HUES64 (cell line): ENCODE data around the gene SAE1.
A peak's percentile ranks its signal among the peaks of the same experiment; 100 is the strongest.

Experiments used
- H3K27ac ChIP-seq: 2 replicates; pipeline ENCODE4 v1.7.0; 2013; ENCODE audit warnings: low read depth, low read length, inconsistent platforms
- H3K27me3 ChIP-seq: 2 replicates; pipeline ENCODE4 v1.6.1; 2013; ENCODE audit warnings: mild to moderate bottlenecking, low read length; ENCODE audit not compliant: insufficient read depth
- H3K36me3 ChIP-seq: 2 replicates; pipeline ENCODE4 v1.6.1; 2013; ENCODE audit warnings: mild to moderate bottlenecking, low read length; ENCODE audit not compliant: insufficient read depth
- H3K4me1 ChIP-seq: 2 replicates; pipeline ENCODE4 v1.6.1; 2013; ENCODE audit warnings: mild to moderate bottlenecking, low read length, moderate library complexity; ENCODE audit not compliant: insufficient read depth
- H3K4me3 ChIP-seq: 2 replicates; pipeline ENCODE4 v1.5.1; 2013; ENCODE audit warnings: mild to moderate bottlenecking, low read length, moderate library complexity
- H3K9ac ChIP-seq: 2 replicates; pipeline ENCODE4 v1.6.1; 2013; ENCODE audit warnings: mild to moderate bottlenecking, low read depth, low read length
- H3K9me3 ChIP-seq: 2 replicates; pipeline ENCODE4 v1.6.1; 2013; ENCODE audit warnings: low read depth, low read length; ENCODE audit not compliant: insufficient read depth
- WGBS: fragments of 150-250, 120-280 bp; methylation state at CpG from one replicate; pipeline ENCODE4 v1.1.7; 2013; ENCODE audit warnings: missing lambda C conversion rate; 5-methylcytosine and 5-hydroxymethylcytosine counted together

Gene SAE1

DNA sequence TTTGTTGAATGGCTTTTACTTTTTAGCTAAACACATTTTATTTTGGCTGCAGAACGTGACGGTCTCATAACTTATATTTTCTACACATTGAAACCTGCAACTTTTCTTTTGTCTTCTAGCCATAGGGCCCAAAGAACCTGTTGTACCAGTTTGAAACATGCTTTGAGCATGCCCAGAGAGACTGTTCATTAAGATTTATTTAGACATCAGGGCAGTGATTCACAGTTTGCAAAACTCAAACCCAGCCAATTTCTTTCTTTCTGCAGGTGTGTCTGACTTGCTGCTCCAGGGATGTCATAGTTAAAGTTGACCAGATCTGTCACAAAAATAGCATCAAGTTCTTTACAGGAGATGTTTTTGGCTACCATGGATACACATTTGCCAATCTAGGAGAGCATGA lies 22.0 kb downstream of the SAE1 start:
- no peak overlapping the region for H3K9ac ChIP-seq
- whole genome bisulfite sequencing: 95% methylated on average over 2 of the region's 2 CpGs
- H3K4me1 ChIP-seq: peaks cover 16% of the 10 kb centered on the region
- H3K27ac ChIP-seq: peak overlapping the region; percentile 28; the same call in 1 of the 2 replicates
- no peaks in the 10 kb centered on the region for H3K9me3 ChIP-seq
- H3K36me3 ChIP-seq: peaks cover 87% of the 10 kb centered on the region
- H3K27me3 ChIP-seq: no peaks in the 10 kb centered on the region
- no peak overlapping the region for H3K4me3 ChIP-seq

DNA sequence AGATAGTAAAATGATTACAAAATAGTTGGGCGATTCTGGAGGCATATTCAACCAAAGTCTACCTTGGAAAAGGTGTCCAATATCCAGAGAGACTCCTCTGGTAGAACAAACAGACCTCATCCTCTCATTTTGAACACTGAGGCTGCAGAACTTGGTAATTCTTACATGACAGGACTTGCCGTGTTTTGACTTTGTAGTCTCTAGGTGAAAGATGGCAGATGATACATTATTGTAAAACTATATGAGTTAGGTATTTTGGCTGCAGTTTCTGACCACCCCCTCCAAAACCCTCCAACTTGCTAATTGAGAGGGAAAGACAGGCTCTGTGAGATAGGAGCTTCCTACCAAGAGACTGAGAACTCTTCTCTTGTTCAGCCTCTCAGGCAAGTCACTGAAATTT lies 22.6 kb downstream of the SAE1 start:
- H3K27me3 ChIP-seq: no peaks in the 10 kb centered on the region
- no peak overlapping the region for H3K9ac ChIP-seq
- peaks cover 22% of the 10 kb centered on the region for H3K4me1 ChIP-seq
- H3K4me3 ChIP-seq: no peak overlapping the region
- 90% methylated on average over 2 of the region's 2 CpGs for WGBS
- H3K36me3 ChIP-seq: peaks cover 86% of the 10 kb centered on the region
- no peaks in the 10 kb centered on the region for H3K9me3 ChIP-seq
- 0 out of 2 replicates have a peak overlapping the region, but pooled peaks have one; percentile 21 for H3K27ac ChIP-seq

GRCh38 chr19:47155148-47155547 lies 24.5 kb downstream of the SAE1 start:
- 79% methylated on average over 7 of the region's 7 CpGs for WGBS
- H3K4me3 ChIP-seq: no peak overlapping the region
- no peaks in the 10 kb centered on the region for H3K27me3 ChIP-seq
- no peaks in the 10 kb centered on the region for H3K9me3 ChIP-seq
- H3K27ac ChIP-seq: no peak overlapping the region; the same call in 1 of the 2 replicates
- peaks cover 88% of the 10 kb centered on the region for H3K36me3 ChIP-seq
- H3K4me1 ChIP-seq: peaks cover 33% of the 10 kb centered on the region
- H3K9ac ChIP-seq: no peak overlapping the region

DNA sequence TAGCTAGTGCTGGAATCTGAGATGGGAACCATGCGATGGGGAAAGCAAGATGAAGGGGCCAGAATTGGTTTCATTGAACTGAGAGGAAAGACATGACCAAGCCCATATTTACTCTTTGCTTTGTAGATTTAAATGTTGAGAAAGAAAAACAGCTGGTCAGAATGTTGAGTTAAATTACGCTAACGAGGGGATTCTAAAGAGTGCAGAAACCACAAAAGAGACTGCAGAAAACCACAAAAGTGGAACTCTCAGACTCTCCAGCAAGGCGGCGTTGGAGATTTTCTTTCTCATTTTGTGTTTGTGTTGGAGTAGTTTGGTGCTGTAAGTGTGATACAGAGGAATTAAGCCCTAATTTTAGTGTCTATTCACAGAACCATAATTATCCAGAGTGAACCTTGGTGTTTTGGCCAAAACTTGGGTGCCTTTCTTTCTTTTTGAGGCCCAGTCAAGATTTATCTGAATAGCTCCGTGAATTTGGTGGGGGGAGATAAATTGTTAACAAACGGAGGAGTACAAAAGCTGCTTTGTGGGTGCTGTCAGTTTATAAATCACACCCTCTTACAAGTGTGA lies 26.3 kb downstream of the SAE1 start:
- Histone ChIP-seq H3K4me1 (peaks cover 28% of the 10 kb centered on the region), H3K27me3 (no peaks in the 10 kb centered on the region), H3K4me3 (peak overlapping the region; percentile 3; the same call in 1 of the 2 replicates), H3K36me3 (peaks cover 83% of the 10 kb centered on the region), H3K27ac (peak overlapping the region; percentile 99), H3K9me3 (no peaks in the 10 kb centered on the region), H3K9ac (peak overlapping the region; percentile 9; the same call in 1 of the 2 replicates)
- 40% methylated on average over 6 of the region's 7 CpGs for WGBS

DNA sequence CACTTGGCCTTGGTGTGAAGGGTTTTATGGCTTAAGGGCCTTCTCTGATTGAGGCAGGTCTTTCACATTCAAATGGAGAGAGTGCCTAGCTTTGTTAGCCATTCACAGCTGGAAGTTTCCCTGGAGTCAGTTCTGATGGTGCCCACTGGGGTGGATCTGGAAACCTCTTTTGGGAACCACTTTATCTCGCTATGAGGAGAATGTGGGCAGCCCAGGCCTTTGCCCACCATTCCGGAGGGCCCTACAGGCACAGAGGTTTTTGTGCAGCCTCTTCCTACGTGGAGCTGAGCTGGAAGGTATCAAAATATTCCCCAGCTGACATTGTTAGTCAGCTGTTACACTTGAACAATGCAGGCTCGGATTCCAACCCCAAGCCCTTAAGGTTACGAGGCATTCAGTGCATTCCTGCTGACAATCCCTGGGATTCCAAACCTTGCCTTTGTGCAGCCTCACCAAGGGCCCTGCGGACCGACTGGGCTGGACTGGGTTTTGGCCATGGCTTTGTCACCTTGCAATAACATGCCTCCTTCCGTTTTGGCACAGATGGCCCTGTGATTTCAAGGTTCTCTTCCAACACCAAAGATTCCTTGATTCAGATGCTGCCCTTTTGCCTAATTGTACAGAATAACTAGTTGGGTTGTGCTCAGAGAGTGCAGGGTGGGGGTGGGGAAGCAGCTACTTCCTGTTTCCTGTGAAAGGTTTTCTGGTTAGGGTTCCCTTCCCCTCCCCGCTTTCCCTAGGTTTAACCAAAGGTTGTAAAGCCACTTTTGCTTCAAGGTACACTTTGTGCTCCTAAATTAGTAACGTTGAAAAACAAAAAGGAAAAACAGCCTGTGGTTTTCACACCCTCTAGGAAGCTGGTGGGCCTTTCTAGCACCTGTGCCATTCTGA lies 27.0 kb downstream of the SAE1 start:
- Histone ChIP-seq H3K27ac (peak overlapping the region; percentile 99), H3K36me3 (peaks cover 83% of the 10 kb centered on the region), H3K27me3 (no peaks in the 10 kb centered on the region), H3K4me1 (peaks cover 28% of the 10 kb centered on the region), H3K9ac (peak overlapping the region; percentile 67), H3K9me3 (no peaks in the 10 kb centered on the region), H3K4me3 (peak overlapping the region; percentile 19)
- WGBS: 12% methylated on average over 10 of the region's 10 CpGs

GRCh38 chr19:47158367-47158791 lies 27.7 kb downstream of the SAE1 start:
- Histone ChIP-seq H3K9me3 (no peaks in the 10 kb centered on the region), H3K4me1 (peaks cover 28% of the 10 kb centered on the region), H3K36me3 (peaks cover 83% of the 10 kb centered on the region), H3K27me3 (no peaks in the 10 kb centered on the region), H3K9ac (peak overlapping the region; percentile 67), H3K4me3 (no peak overlapping the region), H3K27ac (peak overlapping the region; percentile 99)
- WGBS: 84% methylated on average over 8 of the region's 8 CpGs

- Histone ChIP-seq H3K4me3 (no peak overlapping the region), H3K9ac (no peak overlapping the region), H3K4me1 (peaks cover 28% of the 10 kb centered on the region), H3K27ac (peak overlapping the region; percentile 99; the same call in 1 of the 2 replicates), H3K27me3 (no peaks in the 10 kb centered on the region), H3K36me3 (peaks cover 77% of the 10 kb centered on the region), H3K9me3 (no peaks in the 10 kb centered on the region)
- 94% methylated on average over 7 of the region's 7 CpGs for WGBS
Observed at GRCh38 chr19:47158879-47159503, 28.4 kb downstream of the SAE1 start.

GRCh38 chr19:47161876-47162489 lies 31.3 kb downstream of the SAE1 start:
- Histone ChIP-seq H3K27me3 (no peaks in the 10 kb centered on the region), H3K4me1 (peaks cover 19% of the 10 kb centered on the region), H3K36me3 (peaks cover 68% of the 10 kb centered on the region), H3K4me3 (no peak overlapping the region), H3K9me3 (no peaks in the 10 kb centered on the region), H3K27ac (no peak overlapping the region), H3K9ac (no peak overlapping the region)
- WGBS: 78% methylated on average over 1 of the region's 3 CpGs

GRCh38 chr19:47168065-47168464 lies 37.4 kb downstream of the SAE1 start:
- Histone ChIP-seq H3K4me3 (no peak overlapping the region), H3K27ac (no peak overlapping the region), H3K36me3 (peaks cover 74% of the 10 kb centered on the region)

DNA sequence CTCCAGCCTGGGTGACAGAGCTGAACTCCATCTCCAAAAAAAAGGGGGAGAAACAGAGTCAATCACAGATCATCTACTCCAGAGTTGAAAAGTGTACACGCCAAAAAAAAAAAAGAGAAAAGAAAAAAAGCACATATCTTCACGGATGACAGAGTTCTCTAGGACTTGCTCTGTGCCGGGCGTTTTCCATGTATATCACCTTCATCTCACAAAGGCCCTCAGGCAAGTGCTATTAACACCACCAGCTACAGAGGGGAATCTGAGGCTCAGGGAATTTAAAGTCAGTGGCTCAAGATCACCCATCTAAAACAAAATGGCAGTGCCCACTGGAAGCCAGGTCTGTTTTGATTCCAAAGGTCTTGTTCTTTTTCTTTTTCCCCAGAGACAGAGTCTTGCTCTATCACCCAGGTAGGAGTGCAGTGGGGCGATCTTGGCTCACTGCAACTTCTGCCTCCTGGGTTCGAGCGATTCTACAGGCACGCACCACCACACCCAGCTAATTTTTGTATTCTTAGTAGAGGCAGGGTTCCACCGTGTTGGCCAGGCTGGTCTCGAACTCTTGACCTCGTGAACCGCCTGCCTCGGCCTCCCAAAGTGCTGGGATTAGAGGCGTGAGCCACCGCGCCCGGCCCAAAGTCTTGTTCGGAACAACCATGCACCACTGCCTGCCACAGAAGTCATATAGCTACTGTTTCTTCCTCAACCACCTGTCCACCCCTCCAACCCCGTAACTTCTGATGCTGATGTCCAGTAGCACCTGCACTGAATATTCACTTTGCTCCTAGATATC lies 42.2 kb downstream of the SAE1 start:
- Histone ChIP-seq H3K36me3 (peaks cover 89% of the 10 kb centered on the region), H3K27ac (no peak overlapping the region), H3K9me3 (no peaks in the 10 kb centered on the region), H3K9ac (no peak overlapping the region), H3K4me3 (no peak overlapping the region), H3K4me1 (no peaks in the 10 kb centered on the region; the same call in 1 of the 2 replicates), H3K27me3 (no peaks in the 10 kb centered on the region)
- 97% methylated on average over 19 of the region's 19 CpGs for WGBS

More at GRCh38 chr19:47168065-47168464, 37.4 kb downstream of the SAE1 start:
- Histone ChIP-seq H3K9ac (no peak overlapping the region), H3K4me1 (no peaks in the 10 kb centered on the region), H3K9me3 (no peaks in the 10 kb centered on the region), H3K27me3 (no peaks in the 10 kb centered on the region)
- 94% methylated on average over 7 of the region's 7 CpGs for WGBS
